HG02642 (cell line): Measurements from ENCODE around the gene POPDC2.
"Not testable (repeated sequence)": the region's sequence is repeated elsewhere in the genome, so short reads cannot be mapped to it uniquely, and the experiment has no call there.

ENCODE experiments used
- ATAC-seq: cut with Tn5 transposase; IDR thresholded peaks from one replicate; pipeline ENCODE4 v1.9.1; 2021; ENCODE audit warnings: mild to moderate bottlenecking; ENCODE audit not compliant: unreplicated experiment, poor library complexity

The POPDC2 gene

GRCh38 chr3:119660474-119661440 is at the start of gene POPDC2:
Gene POPDC2, minus strand, starts transcription at chr3:119660589. Its CDS starts 166 bp downstream, at chr3:119660423.
- no peak for ATAC-seq

GRCh38 chr3:119703820-119704531 is 43.6 kb upstream of the POPDC2 start:
- no peak for ATAC-seq

- peak; percentile 96 for ATAC-seq
These were observed 42.4 kb upstream of the POPDC2 start, which contains the start of gene CFAP91 for GRCh38 chr3:119702530-119703527. Gene CFAP91, plus strand, starts transcription at chr3:119703022. Its CDS starts 77 bp downstream, at chr3:119703099.

GRCh38 chr3:119700920-119701734 is 40.7 kb upstream of the POPDC2 start:
- peak; percentile 5 for ATAC-seq

- ATAC-seq = peak; percentile 36
These were observed 40.0 kb upstream of the POPDC2 start for GRCh38 chr3:119700269-119700919.

- ATAC-seq = peak; percentile 70
These were observed 37.0 kb upstream of the POPDC2 start for GRCh38 chr3:119697394-119697793.

- no peak for ATAC-seq
These were observed 35.1 kb upstream of the POPDC2 start for GRCh38 chr3:119695480-119695879.

- no peak for ATAC-seq
These were observed 29.8 kb upstream of the POPDC2 start for GRCh38 chr3:119690043-119690656.

- ATAC-seq = no peak
These were observed 23.0 kb upstream of the POPDC2 start for GRCh38 chr3:119683421-119683820.

- no peak for ATAC-seq
These were observed 20.9 kb upstream of the POPDC2 start for GRCh38 chr3:119681279-119681678.

- ATAC-seq = no peak
These were observed 19.5 kb upstream of the POPDC2 start for GRCh38 chr3:119679874-119680273.

GRCh38 chr3:119678209-119678608 is 17.8 kb upstream of the POPDC2 start:
- ATAC-seq = not testable (repeated sequence)

GRCh38 chr3:119677641-119677934 is 17.2 kb upstream of the POPDC2 start:
- no peak for ATAC-seq

GRCh38 chr3:119676771-119677640 is 16.6 kb upstream of the POPDC2 start, which contains the start of gene COX17:
Gene COX17, minus strand, starts transcription at chr3:119677406. Its CDS starts 96 bp downstream, at chr3:119677310.
- ATAC-seq = peak; percentile 92

- ATAC-seq = no peak
These were observed 15.6 kb upstream of the POPDC2 start for GRCh38 chr3:119676020-119676419.

GRCh38 chr3:119675188-119675874 is 14.9 kb upstream of the POPDC2 start:
- no peak for ATAC-seq

GRCh38 chr3:119673875-119674274 is 13.5 kb upstream of the POPDC2 start:
- ATAC-seq = no peak
